Loucy (cell line): ENCODE data around the gene AGPAT3.

Source experiments
- H2AFZ ChIP-seq: fragments of 200-600 bp; sonication (generic); 2 replicates; pipeline ENCODE4 v1.6.0; 2016; ENCODE audit warnings: antibody characterized with exemption, mild to moderate bottlenecking, low read length, moderate library complexity
- H3F3A ChIP-seq: fragments of 200-600 bp; 2 replicates; pipeline ENCODE4 v1.6.0; 2016; ENCODE audit warnings: antibody characterized with exemption, low read depth, mild to moderate bottlenecking
- H3K27me3 ChIP-seq: fragments of 200-600 bp; sonication (generic); 2 replicates; pipeline ENCODE4 v1.6.1; 2014; ENCODE audit warnings: low read length, mild to moderate bottlenecking; ENCODE audit not compliant: insufficient read depth, poor library complexity, severe bottlenecking
- H3K36me3 ChIP-seq: fragments of 200-600 bp; sonication (generic); 2 replicates; pipeline ENCODE4 v1.6.1; 2016; ENCODE audit warnings: low read length; ENCODE audit not compliant: insufficient read depth
- H3K4me1 ChIP-seq: fragments of 200-600 bp; sonication (generic); 2 replicates; pipeline ENCODE4 v1.5.1; 2014; ENCODE audit warnings: low read length, mild to moderate bottlenecking; ENCODE audit not compliant: insufficient read depth, poor library complexity, severe bottlenecking
- H3K4me2 ChIP-seq: fragments of 200-600 bp; sonication (generic); 2 replicates; pipeline ENCODE4 v1.6.0; 2014; ENCODE audit warnings: antibody characterized with exemption, low read length, low read depth, mild to moderate bottlenecking; ENCODE audit not compliant: poor library complexity, severe bottlenecking
- H3K4me3 ChIP-seq: fragments of 200-600 bp; sonication (generic); 2 replicates; pipeline ENCODE4 v1.5.1; 2014; ENCODE audit warnings: low read length, mild to moderate bottlenecking, mixed read lengths; ENCODE audit not compliant: poor library complexity, severe bottlenecking
- H3K79me2 ChIP-seq: fragments of 200-600 bp; sonication (generic); 2 replicates; pipeline ENCODE4 v1.6.1; 2014; ENCODE audit warnings: low read length; ENCODE audit not compliant: insufficient read depth
- H3K9ac ChIP-seq: fragments of 200-600 bp; sonication (generic); 2 replicates; pipeline ENCODE4 v1.6.0; 2014; ENCODE audit warnings: mild to moderate bottlenecking, low read depth, low read length, moderate library complexity; ENCODE audit not compliant: poor library complexity, severe bottlenecking
- H3K9me2 ChIP-seq: fragments of 200-600 bp; sonication (generic); replicated peaks from 2 replicates; pipeline ENCODE4 v1.6.1; 2016; ENCODE audit warnings: low read depth, low read length, mixed read lengths
- H3K9me3 ChIP-seq: fragments of 200-600 bp; sonication (generic); 2 replicates; pipeline ENCODE4 v1.6.1; 2014; ENCODE audit warnings: mild to moderate bottlenecking, antibody characterized with exemption, low read length, low read depth; ENCODE audit not compliant: insufficient read depth
- H4K20me1 ChIP-seq: fragments of 200-600 bp; sonication (generic); 2 replicates; pipeline ENCODE4 v1.6.0; 2014; ENCODE audit warnings: antibody characterized with exemption, low read length, mild to moderate bottlenecking; ENCODE audit not compliant: insufficient read depth, poor library complexity, severe bottlenecking
- CTCF ChIP-seq: fragments of 200-600 bp; sonication (generic); conservative IDR thresholded peaks from 2 replicates; pipeline ENCODE4 v1.5.1; 2014; ENCODE audit warnings: mild to moderate bottlenecking, antibody characterized with exemption, low read length
- EZH2phosphoT487 ChIP-seq: fragments of 200-600 bp; IDR thresholded peaks from 2 replicates; pipeline ENCODE4 v1.6.1; 2018; ENCODE audit warnings: antibody characterized with exemption, mild to moderate bottlenecking, moderate library complexity, borderline replicate concordance

Gene AGPAT3

GRCh38 chr21:43827015-43827611, 37.9 kb upstream of the AGPAT3 start:
- H3K4me2 ChIP-seq: no peak overlapping the region
- no peaks in the 10 kb centered on the region for H3K4me1 ChIP-seq
- TF ChIP-seq EZH2phosphoT487 (no peak), CTCF (no peak)
- H3K27me3 ChIP-seq: no peaks in the 10 kb centered on the region
- H3K9me3 ChIP-seq: no peaks in the 10 kb centered on the region
- no peaks in the 10 kb centered on the region for H3K9me2 ChIP-seq
- no peaks in the 10 kb centered on the region for H4K20me1 ChIP-seq
- no peak overlapping the region for H3K9ac ChIP-seq
- no peak overlapping the region for H2AFZ ChIP-seq
- no peak overlapping the region for H3K4me3 ChIP-seq
- H3K36me3 ChIP-seq: no peaks in the 10 kb centered on the region
- H3K79me2 ChIP-seq: no peaks in the 10 kb centered on the region
- H3F3A ChIP-seq: no peaks in the 10 kb centered on the region

GRCh38 chr21:43829161-43829560, 35.9 kb upstream of the AGPAT3 start:
- H3K9ac ChIP-seq: no peak overlapping the region
- no peaks in the 10 kb centered on the region for H3K79me2 ChIP-seq
- H3K9me3 ChIP-seq: no peaks in the 10 kb centered on the region
- H4K20me1 ChIP-seq: no peaks in the 10 kb centered on the region
- TF ChIP-seq CTCF: no peak
- no peak for TF ChIP-seq EZH2phosphoT487
- H3K4me1 ChIP-seq: no peaks in the 10 kb centered on the region
- H3K4me2 ChIP-seq: no peak overlapping the region
- H2AFZ ChIP-seq: no peak overlapping the region
- H3K9me2 ChIP-seq: no peaks in the 10 kb centered on the region
- H3F3A ChIP-seq: no peaks in the 10 kb centered on the region
- H3K27me3 ChIP-seq: no peaks in the 10 kb centered on the region
- no peak overlapping the region for H3K4me3 ChIP-seq
- no peaks in the 10 kb centered on the region for H3K36me3 ChIP-seq

GRCh38 chr21:43829575-43830119, 35.4 kb upstream of the AGPAT3 start:
- Histone ChIP-seq H2AFZ (no peak overlapping the region), H3K9ac (no peak overlapping the region)

More at GRCh38 chr21:43829575-43830119, 35.4 kb upstream of the AGPAT3 start:
- Histone ChIP-seq H3K36me3 (no peaks in the 10 kb centered on the region), H3K9me2 (no peaks in the 10 kb centered on the region), H3K9me3 (no peaks in the 10 kb centered on the region), H3K4me3 (no peak overlapping the region), H3K4me1 (no peaks in the 10 kb centered on the region), H3K79me2 (no peaks in the 10 kb centered on the region), H3F3A (no peaks in the 10 kb centered on the region), H3K27me3 (no peaks in the 10 kb centered on the region), H3K4me2 (no peak overlapping the region), H4K20me1 (no peaks in the 10 kb centered on the region)
- TF ChIP-seq EZH2phosphoT487: no peak
- TF ChIP-seq CTCF: 0 out of 2 replicates have a peak, but pooled peaks have one; percentile 21
